ENCODE measurements around the gene CDC20.
A peak's percentile ranks its signal among the peaks of the same experiment; 100 is the strongest.

Gene CDC20

DNA sequence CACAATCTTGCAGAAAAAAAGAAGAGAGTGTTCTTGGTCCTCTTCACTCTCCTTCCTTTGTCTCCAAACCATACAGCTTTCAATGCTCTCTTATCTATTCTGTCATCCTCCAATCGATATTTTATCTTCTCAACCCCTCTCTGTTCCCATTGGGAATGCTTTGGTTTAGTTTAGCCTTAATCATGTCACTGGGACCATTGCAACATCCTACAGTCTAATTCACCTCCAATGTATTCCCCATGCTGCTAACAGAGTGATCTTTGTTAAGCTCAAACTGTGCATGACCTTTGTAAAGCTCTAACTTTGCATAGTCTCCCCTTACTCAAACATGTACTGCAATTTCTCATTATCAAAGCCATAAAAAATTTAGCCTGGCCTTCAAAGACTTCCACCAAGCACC lies 18.2 kb upstream of the CDC20 start:
- DNase-seq (ENCODE audit: insufficient read length, low spot score) (no peak), FAIRE-seq (no peak)
- TF ChIP-seq POLR2A (IDR thresholded peaks at IDR 0.05; ENCODE audit: low read depth, low read length) = no peak

DNA sequence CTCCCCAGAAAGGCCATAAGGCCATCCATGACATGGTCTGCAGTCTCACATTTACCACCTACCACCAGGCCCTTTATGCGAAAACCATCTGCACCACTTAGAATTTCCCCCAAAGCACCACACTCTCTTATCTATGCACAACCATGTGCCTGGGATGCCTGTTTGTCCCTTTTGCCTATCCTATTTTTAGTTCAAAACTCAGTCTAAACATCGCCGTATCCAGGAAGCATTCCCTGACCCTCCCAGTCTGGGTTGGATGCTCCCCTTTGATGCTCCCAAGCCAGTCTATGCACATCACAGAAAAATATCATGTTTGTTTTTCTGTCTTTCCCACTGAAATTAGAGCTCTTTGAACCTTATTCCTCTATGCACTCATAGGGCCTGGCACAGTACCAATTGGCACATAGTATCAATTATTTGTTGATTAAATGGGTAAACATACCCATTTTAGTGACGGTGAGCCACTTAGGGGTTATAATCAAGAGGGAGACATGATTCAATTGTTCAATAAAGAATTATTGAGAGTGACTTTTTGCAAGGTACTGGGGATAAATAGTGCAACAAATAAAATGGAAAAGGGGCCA lies 14.4 kb upstream of the CDC20 start:
- DNase-seq (ENCODE audit: insufficient read length, low spot score) (no peak), FAIRE-seq (no peak)
- no peak for TF ChIP-seq POLR2A (IDR thresholded peaks at IDR 0.05; ENCODE audit: low read depth, low read length)

DNA sequence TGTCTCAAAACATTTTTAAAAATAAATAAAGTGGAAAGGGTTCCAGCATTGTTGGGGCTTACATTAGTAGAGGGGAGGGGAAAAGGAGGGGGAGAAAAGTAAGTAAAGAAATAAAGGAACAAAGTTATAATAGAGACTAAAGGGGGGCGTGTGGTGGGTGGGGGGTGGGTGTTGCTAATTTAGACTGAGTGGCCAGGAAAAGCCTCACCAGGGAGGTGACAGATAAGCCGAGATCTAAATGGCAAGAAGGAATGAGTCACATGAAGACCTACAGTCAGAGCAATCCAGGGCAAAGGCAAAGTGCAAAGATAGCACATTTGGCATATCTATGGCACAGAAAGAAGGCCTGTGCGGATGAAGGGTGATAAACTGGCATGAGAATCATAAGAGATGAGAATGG lies 13.7 kb upstream of the CDC20 start:
- FAIRE-seq = peak; percentile 48
- no peak for TF ChIP-seq POLR2A (IDR thresholded peaks at IDR 0.05; ENCODE audit: low read depth, low read length)
- peak; percentile 40 for DNase-seq (ENCODE audit: insufficient read length, low spot score)

DNA sequence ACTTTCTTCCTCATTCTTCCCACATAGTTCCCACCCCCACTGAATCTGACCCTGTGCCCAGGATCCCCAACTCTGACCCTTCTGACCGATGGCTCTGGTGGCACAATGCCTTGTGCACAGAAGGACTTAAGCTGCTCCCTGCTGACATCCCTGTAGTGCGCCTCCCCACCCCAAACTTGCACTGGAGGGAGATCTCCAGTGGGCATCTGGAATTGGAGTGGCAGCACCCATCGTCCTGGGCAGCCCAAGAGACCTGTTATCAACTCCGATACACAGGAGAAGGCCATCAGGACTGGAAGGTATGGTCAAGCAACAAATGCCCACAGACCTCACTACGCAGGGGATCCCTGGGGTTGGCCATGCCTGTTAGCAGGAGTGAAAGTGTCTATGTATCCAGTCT lies 12.1 kb upstream of the CDC20 start:
- no peak for TF ChIP-seq POLR2A (IDR thresholded peaks at IDR 0.05; ENCODE audit: low read depth, low read length)
- FAIRE-seq (no peak), DNase-seq (ENCODE audit: insufficient read length, low spot score) (no peak)

DNA sequence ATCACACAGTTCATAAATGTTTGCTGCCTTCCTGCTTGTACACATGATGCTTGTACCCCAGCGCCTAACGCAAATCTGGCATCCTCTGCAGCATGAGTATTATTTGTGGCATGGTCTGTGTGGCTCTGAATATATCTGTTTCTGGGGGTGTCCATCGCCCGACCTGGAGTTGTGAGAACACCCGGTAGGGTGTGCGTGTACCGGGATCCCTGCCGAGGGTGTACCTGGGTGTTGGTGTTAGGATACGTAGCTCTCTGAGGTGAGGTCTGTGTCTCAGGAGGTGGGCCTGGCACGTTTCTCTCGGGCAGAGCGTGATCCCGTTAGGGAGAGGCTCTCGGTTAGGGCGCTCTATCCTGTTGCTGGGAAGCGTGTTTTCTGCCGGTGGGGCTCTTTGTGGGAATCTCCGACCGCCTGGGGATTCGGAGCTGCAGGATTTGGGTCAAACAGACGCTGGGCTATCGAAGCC lies 10.4 kb upstream of the CDC20 start:
- no peak for TF ChIP-seq POLR2A (IDR thresholded peaks at IDR 0.05; ENCODE audit: low read depth, low read length)
- DNase-seq (ENCODE audit: insufficient read length, low spot score) = no peak
- no peak for FAIRE-seq

DNA sequence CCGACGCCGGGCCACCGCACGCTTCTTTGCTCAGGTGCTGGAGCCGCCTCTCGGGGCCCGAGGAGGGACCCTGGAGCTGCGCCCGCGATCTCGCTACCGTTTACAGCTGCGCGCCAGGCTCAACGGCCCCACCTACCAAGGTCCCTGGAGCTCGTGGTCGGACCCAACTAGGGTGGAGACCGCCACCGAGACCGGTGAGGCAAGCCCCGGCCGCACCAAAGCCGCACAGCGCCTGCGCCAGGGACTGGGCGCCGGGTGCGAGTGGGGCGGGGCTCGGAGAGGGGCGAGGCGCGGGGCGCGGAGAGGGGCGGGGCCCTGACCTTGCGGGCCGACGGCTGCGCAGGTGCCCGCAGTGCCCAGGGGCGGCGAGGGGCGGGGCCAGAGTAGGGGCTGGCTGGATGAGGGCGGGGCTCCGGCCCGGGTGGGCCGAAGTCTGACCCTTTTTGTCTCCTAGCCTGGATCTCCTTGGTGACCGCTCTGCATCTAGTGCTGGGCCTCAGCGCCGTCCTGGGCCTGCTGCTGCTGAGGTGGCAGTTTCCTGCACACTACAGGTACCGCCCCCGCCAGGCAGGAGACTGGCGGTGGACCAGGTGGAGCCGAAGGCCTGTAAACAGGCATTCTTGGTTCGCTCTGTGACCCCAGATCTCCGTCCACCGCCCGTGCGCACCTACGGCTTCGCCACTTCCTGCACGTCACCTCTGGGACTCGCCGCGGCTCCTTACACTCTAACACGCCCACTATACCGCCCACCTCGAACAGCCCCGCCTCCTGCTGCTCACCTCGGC lies 9.8 kb upstream of the CDC20 start:
- TF ChIP-seq POLR2A (IDR thresholded peaks at IDR 0.05; ENCODE audit: low read depth, low read length) = peak; percentile 53
- FAIRE-seq (no peak), DNase-seq (ENCODE audit: insufficient read length, low spot score) (peak; percentile 77)

DNA sequence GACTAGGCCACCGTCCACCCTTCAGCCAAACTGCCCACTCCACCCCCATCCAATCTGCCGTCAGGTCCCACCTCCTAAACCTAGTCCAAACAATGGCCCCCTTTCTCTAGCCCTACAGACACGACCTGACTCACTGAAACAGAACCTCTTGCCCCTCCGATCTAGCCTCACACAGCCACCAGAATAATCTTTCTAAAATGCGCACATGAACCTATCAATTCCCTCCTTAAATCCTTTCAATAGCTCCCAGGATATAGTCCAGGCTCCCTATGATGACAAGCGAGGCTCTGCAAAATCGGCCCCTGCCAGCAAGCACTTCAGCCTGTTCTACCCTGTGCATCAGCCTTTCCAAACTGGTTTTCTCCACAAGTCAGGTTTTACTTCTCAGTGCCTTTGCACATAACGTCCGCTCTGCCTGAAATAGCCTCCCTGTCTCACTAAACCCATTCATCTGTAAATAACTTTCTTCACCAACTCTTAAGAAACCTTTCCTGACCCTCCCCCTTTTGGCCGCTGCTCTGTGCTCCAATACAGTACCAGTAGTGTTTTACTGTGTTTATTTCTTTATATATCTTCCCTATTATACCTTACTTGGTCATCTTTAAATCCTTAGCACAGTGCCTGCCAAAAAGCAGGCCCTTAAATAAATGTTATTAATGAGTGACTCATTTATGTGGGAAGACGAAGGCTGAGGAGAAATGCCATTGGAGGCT lies 9.0 kb upstream of the CDC20 start:
- DNase-seq (ENCODE audit: insufficient read length, low spot score) (no peak), FAIRE-seq (no peak)

DNA sequence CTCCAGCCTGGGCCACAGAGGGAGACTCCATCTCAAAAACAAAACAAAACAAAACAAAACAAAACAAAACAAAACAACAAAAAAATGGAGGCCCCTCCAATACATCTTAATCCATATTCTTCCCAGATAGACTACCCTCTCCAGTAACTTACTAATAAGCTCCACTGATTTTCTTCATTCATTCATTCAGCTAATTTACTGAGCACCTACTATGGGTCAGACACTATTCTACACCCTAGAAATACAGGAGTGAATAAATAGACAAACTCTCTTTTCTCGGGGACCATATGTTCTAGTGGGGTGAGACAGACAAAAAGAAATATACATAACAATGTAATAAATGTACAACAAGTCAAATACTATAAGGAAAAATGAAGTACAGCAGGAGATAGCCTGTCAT lies 7.8 kb upstream of the CDC20 start:
- FAIRE-seq (no peak), DNase-seq (ENCODE audit: insufficient read length, low spot score) (no peak)
- TF ChIP-seq POLR2A (IDR thresholded peaks at IDR 0.05; ENCODE audit: low read depth, low read length) = no peak

More for the DNA sequence above, 9.0 kb upstream of the CDC20 start:
- TF ChIP-seq POLR2A (IDR thresholded peaks at IDR 0.05; ENCODE audit: low read depth, low read length) = no peak

DNA sequence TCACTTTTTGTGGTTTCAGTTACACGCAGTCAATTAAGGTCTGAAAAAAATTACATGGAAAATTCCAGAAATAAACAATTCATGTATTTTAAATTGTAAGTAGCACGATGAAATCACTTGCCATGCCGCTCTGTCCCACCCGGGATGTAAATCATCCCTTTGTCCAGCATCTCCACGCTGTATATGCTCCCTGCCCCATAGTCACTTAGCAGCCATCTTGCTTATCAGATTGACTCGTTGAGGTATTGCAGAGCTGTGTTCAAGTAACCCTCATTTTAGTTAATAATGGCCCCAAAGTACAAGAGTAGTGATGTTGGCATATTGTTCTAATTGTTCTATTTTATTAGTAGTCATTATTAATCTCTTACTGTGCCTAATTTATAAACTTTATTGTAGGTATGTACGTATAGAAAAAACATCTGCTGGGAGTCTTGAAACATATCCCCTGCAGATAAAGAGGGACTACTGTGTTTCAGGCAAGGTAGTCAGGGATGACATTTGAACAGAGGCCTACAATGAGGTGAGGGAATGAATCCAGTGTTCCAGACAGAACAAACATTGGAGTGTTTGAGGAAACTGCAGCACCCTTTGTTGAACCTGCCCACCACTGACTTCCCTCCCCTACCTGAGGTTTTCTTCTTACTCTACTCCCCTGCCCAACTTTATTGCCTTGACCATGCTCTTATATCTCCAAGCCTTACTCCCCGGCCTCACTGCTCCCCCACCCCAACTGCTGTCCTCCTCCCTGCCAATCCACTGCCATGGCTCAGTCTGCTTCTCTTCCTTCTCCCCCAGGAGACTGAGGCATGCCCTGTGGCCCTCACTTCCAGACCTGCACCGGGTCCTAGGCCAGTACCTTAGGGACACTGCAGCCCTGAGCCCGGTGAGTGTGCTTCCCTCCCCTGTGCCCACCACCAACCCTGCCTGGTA lies 7.1 kb upstream of the CDC20 start:
- TF ChIP-seq POLR2A (IDR thresholded peaks at IDR 0.05; ENCODE audit: low read depth, low read length) = no peak
- FAIRE-seq (no peak), DNase-seq (ENCODE audit: insufficient read length, low spot score) (no peak)

DNA sequence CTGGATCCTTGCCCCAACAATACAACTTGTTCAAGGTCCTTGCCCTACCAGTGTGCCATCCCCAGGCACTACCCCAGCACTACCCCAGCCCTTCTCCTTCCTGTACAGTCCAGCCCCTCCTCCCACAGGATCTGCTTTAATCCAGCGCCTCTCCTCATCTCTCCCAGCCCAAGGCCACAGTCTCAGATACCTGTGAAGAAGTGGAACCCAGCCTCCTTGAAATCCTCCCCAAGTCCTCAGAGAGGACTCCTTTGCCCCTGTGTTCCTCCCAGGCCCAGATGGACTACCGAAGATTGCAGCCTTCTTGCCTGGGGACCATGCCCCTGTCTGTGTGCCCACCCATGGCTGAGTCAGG lies 6.5 kb upstream of the CDC20 start:
- TF ChIP-seq POLR2A (IDR thresholded peaks at IDR 0.05; ENCODE audit: low read depth, low read length) = no peak
- no peak for FAIRE-seq
- DNase-seq (ENCODE audit: insufficient read length, low spot score) = no peak

DNA sequence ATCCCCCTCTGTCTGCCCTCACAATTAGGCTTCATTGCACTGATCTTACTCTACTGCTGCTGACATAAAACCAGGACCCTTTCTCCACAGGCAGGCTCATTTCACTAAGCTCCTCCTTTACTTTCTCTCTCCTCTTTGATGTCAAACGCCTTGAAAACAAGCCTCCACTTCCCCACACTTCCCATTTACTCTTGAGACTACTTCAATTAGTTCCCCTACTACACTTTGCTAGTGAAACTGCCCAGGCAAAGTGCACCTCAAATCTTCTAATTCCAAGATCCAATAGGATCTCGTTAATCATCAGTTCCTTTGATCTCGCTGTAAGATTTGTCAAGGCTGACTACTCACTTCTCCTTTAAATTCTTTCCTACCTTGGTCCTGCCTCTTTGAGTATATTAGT lies 5.9 kb upstream of the CDC20 start:
- no peak for TF ChIP-seq POLR2A (IDR thresholded peaks at IDR 0.05; ENCODE audit: low read depth, low read length)
- no peak for DNase-seq (ENCODE audit: insufficient read length, low spot score)
- no peak for FAIRE-seq

DNA sequence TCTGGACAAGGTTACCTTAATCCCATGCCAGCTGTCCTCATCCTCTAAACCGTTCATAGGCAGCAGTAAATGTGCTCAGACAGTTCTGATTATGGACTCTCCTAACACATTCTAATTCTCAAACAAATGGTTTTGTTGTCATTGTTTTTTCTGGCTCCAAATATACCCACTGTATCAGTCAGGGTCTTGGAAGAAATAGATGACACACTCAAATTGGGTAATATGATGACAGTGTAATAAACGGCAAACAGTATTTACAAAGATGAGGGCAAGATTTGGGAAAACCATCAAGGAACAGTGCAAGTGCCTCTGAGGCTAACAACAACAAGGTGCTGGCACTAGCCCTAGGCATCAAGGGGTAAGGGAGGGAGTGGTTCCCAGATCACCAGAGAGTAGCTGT lies 4.3 kb upstream of the CDC20 start:
- no peak for DNase-seq (ENCODE audit: insufficient read length, low spot score)
- FAIRE-seq = no peak
- no peak for TF ChIP-seq POLR2A (IDR thresholded peaks at IDR 0.05; ENCODE audit: low read depth, low read length)

DNA sequence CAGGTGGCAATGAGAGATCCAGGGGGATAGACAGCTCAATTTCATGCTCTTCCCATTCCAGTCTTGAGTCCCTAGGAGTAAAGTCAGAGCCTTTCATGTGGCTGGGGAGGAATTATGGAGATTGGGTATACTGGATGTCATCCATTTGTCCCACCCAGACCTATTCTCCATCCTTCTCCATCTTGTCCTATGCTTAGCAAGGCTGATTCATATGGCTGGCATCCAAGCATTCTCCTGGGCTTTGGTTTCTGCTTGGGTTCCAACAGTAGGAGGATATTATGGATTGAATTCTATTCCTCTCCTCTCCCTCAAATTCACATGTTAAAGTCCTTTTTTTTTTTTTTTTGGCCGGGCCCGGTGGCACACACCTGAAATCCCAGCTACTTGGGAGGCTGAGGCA lies 3.8 kb upstream of the CDC20 start:
- no peak for TF ChIP-seq POLR2A (IDR thresholded peaks at IDR 0.05; ENCODE audit: low read depth, low read length)
- FAIRE-seq (no peak), DNase-seq (ENCODE audit: insufficient read length, low spot score) (no peak)

DNA sequence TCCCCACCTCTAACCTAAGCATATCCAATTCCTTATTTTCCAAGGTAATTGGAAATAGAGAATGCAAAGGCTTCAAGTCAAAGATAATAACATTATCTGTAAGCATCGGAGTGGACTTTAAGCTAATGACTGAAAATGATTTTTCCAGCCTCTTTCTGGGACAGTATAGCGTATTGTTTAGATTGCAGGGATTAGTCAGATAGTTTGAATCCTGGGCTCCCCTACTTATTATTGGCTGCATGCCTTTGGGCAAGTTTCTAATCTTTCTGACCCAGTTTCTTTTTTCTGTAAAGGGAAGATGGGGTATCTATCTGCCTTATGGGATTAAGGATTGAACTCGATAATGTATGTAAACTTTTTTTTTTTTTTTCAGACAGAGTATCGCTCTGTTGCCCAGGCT lies 1.5 kb upstream of the CDC20 start:
- DNase-seq (ENCODE audit: insufficient read length, low spot score) (no peak), FAIRE-seq (no peak)

More for the DNA sequence above, 1.5 kb upstream of the CDC20 start:
- no peak for TF ChIP-seq POLR2A (IDR thresholded peaks at IDR 0.05; ENCODE audit: low read depth, low read length)

All from H54 (cell line).